Liver (tissue), 3 donors: ENCODE measurements around the gene CDC42SE2.

ENCODE experiments used
- CTCF ChIP-seq: fragments of 150-350 bp; IDR thresholded peaks from 2 replicates; pipeline ENCODE4 v1.5.1; 2017; ENCODE audit warnings: improper control_type of control experiment, low read depth, low read length; ENCODE audit not compliant: missing input control
- NR2F2 ChIP-seq: IDR thresholded peaks from 2 replicates; pipeline ENCODE4 v1.6.1; 2016; ENCODE audit warnings: antibody characterized with exemption
- ZBTB33 ChIP-seq: IDR thresholded peaks from 2 replicates; pipeline ENCODE4 v1.6.1; 2016; ENCODE audit warnings: antibody characterized with exemption
- donor health status: healthy.
- donor health status: healthy.

GRCh38 chr5:131324303-131324702, 60.5 kb downstream of the CDC42SE2 start:
- TF ChIP-seq ZBTB33 (no peak), CTCF (no peak), NR2F2 (no peak)
